K562 (cell line): ENCODE measurements around the gene PPP1R16B. TPM values are rescaled to one million over a fixed set of nuclear protein-coding genes. Genes with fewer than 3 reads are reported as not detected.

Experiments used
- ATAC-seq: fragments of 200-7000 bp; cut with Tn5 transposase; 3 replicates; pipeline ENCODE4 v1.9.1; 2020; ENCODE audit warnings: moderate library complexity
- BruUV-seq: library from RNA; stranded (reverse); fragments of 400-500 nt; replicated peaks from 2 replicates; lab custom pipeline; 2021; lab: Mats Ljungman, UMichigan
- CTCF ChIA-PET: fragments of 300-600 bp; formaldehyde crosslinking; extraction: SDS; loops from one replicate; lab custom pipeline; 2021; ENCODE audit warnings: low intra/inter-chr PET ratio; lab: Yijun Ruan, JAX
- POLR2A ChIA-PET: fragments of 300-600, 350-650 bp; sonication (Branson Sonifier 250); formaldehyde crosslinking; extraction: SDS; loops from one replicate; lab custom pipeline; 2021; ENCODE audit warnings: antibody characterized with exemption, inconsistent platforms; lab: Yijun Ruan, JAX
- DNase-seq, 4 experiments: peaks; one replicate each; pipeline versions ENCODE4 v3.0.0 to v3.0.0-alpha.2; 2011 to 2018; ENCODE audit warnings: low spot score in 3 of 4, mixed read lengths in 3 of 4; ENCODE audit errors: extremely low read depth in 1 of 4
- FAIRE-seq: peaks from 2 replicates; lab custom pipeline; 2011; peaks lifted over from hg19 to GRCh38; lab: Jason Lieb, UNC
- H2AFZ ChIP-seq: 2 replicates; pipeline ENCODE4 v1.6.0; 2011; ENCODE audit warnings: low read depth, low read length, control low read depth, inconsistent platforms
- H3K27ac ChIP-seq: fragments of 200-600 bp; 3 replicates; pipeline ENCODE4 v1.8.0; 2011; ENCODE audit warnings: low read depth, mild to moderate bottlenecking, control low read depth, inconsistent platforms, low read length, moderate library complexity, mixed read lengths; ENCODE audit errors: extremely low read depth
- H3K27me3 ChIP-seq, 2 experiments: fragments of 300-600 bp in 1 of 2; 2 replicates in 1 of 2; 3 replicates in 1 of 2; pipeline versions ENCODE4 v1.6.0 to v1.8.0; 2011; ENCODE audit warnings: inconsistent platforms in 2 of 2, low read length in 2 of 2, mild to moderate bottlenecking in 1 of 2, mixed read lengths in 1 of 2, moderate library complexity in 1 of 2; ENCODE audit not compliant: control insufficient read depth in 2 of 2, insufficient read depth in 2 of 2
- H3K36me3 ChIP-seq: fragments of 300-600 bp; 3 replicates; pipeline ENCODE4 v1.8.0; 2011; ENCODE audit warnings: mild to moderate bottlenecking, low read length, inconsistent platforms; ENCODE audit not compliant: control insufficient read depth, insufficient read depth
- H3K4me1 ChIP-seq, 2 experiments: fragments of 200-600 bp in 1 of 2; replicated peaks in 1 of 2; 2 replicates in 1 of 2; 3 replicates in 1 of 2; pipeline versions ENCODE4 v1.5.1 to v1.8.0; 2011; ENCODE audit warnings: inconsistent platforms in 2 of 2, low read length in 2 of 2, mild to moderate bottlenecking in 1 of 2, mixed read lengths in 1 of 2, moderate library complexity in 1 of 2; ENCODE audit not compliant: control insufficient read depth in 2 of 2, insufficient read depth in 2 of 2
- H3K4me2 ChIP-seq: 2 replicates; pipeline ENCODE4 v1.6.1; 2011; ENCODE audit warnings: low read length, control low read depth, inconsistent platforms, mixed read lengths; ENCODE audit not compliant: insufficient read depth
- H3K4me3 ChIP-seq: fragments of 200-600 bp; sonication (generic), shearing (Covaris generic); 2 replicates; pipeline ENCODE4 v1.5.1; 2016; ENCODE audit warnings: control low read depth, inconsistent platforms
- H3K79me2 ChIP-seq: fragments of 200-600 bp; 3 replicates; pipeline ENCODE4 v1.8.0; 2011; ENCODE audit warnings: low read length, inconsistent platforms; ENCODE audit not compliant: control insufficient read depth, insufficient read depth
- H3K9ac ChIP-seq, 2 experiments: 2 replicates each; pipeline versions ENCODE4 v1.6.0 to v1.6.1; 2011; ENCODE audit warnings: low read depth in 2 of 2, low read length in 2 of 2, control low read depth in 1 of 2, inconsistent platforms in 1 of 2, mild to moderate bottlenecking in 1 of 2, mixed read lengths in 1 of 2; ENCODE audit not compliant: insufficient read depth in 1 of 2
- H3K9me1 ChIP-seq: one replicate; pipeline ENCODE4 v1.6.0; 2011; ENCODE audit warnings: inconsistent platforms, mild to moderate bottlenecking, low read length, moderate library complexity; ENCODE audit not compliant: control insufficient read depth, insufficient read depth
- H3K9me3 ChIP-seq: replicated peaks from 2 replicates; pipeline ENCODE4 v1.5.1; 2011; ENCODE audit warnings: low read depth, low read length, inconsistent platforms; ENCODE audit not compliant: control insufficient read depth, insufficient read depth
- H4K20me1 ChIP-seq: replicated peaks from 2 replicates; pipeline ENCODE4 v1.6.1; 2011; ENCODE audit warnings: low read length, inconsistent platforms, mixed read lengths; ENCODE audit not compliant: control insufficient read depth, insufficient read depth
- ARID1B ChIP-seq: fragments of 450-650 bp; IDR thresholded peaks from 2 replicates; pipeline ENCODE4 v1.6.1; 2016; ENCODE audit warnings: antibody characterized with exemption, mild to moderate bottlenecking, inconsistent platforms
- ASH1L ChIP-seq: fragments of 450-650 bp; IDR thresholded peaks from 2 replicates; pipeline ENCODE4 v1.6.1; 2018; ENCODE audit warnings: borderline replicate concordance, mild to moderate bottlenecking, low read depth; ENCODE audit not compliant: partially characterized antibody
- CEBPG ChIP-seq, 3 experiments: fragments of 200-800 bp in 1 of 3; sonication (Bioruptor generic) in 1 of 3; sonication (generic) in 1 of 3; formaldehyde crosslinking in 1 of 3; IDR thresholded peaks in 2 of 3; conservative IDR thresholded peaks in 1 of 3; 2 replicates each; pipeline versions ENCODE4 v1.6.1 to v1.8.0; 2016 to 2022; ENCODE audit warnings: missing compliant biosample characterization in 2 of 3, missing genetic modification characterization in 2 of 3, mild to moderate bottlenecking in 1 of 3, missing genetic modification reagents in 1 of 3
- CREB3 ChIP-seq: fragments of 450-650 bp; conservative IDR thresholded peaks from 2 replicates; pipeline ENCODE4 v1.6.1; 2016; ENCODE audit warnings: missing genetic modification characterization, low read depth, mild to moderate bottlenecking, missing compliant biosample characterization, moderate library complexity
- EP300 ChIP-seq: IDR thresholded peaks from 2 replicates; pipeline ENCODE4 v1.6.1; 2012; ENCODE audit warnings: low read length, improper control_type of control experiment
- ETV5 ChIP-seq: sonication (generic); formaldehyde crosslinking; IDR thresholded peaks from 2 replicates; pipeline ENCODE4 v1.4.0; 2020; ENCODE audit warnings: low read depth, mild to moderate bottlenecking, missing genetic modification reagents
- HDAC2 ChIP-seq: fragments of 450-650 bp; IDR thresholded peaks from 2 replicates; pipeline ENCODE4 v1.6.1; 2016; ENCODE audit warnings: mild to moderate bottlenecking
- HMG20A ChIP-seq: fragments of 450-650 bp; formaldehyde crosslinking; conservative IDR thresholded peaks from 2 replicates; pipeline ENCODE4 v1.4.0; 2020; ENCODE audit warnings: mild to moderate bottlenecking, mixed read lengths
- MAFF ChIP-seq: IDR thresholded peaks from 2 replicates; pipeline ENCODE4 v1.6.1; 2012; ENCODE audit warnings: low read length, improper control_type of control experiment
- MYC ChIP-seq, 2 experiments: fragments of 250-450 bp in 1 of 2; sonication (Bioruptor Pico) in 1 of 2; IDR thresholded peaks; 2 replicates each; pipeline versions ENCODE4 v1.5.1 to v1.6.1; 2012 to 2021; ENCODE audit warnings: low read depth in 2 of 2, borderline replicate concordance in 1 of 2, improper control_type of control experiment in 1 of 2, low read length in 1 of 2, mild to moderate bottlenecking in 1 of 2, moderate library complexity in 1 of 2
- NBN ChIP-seq: fragments of 450-650 bp; IDR thresholded peaks from 2 replicates; pipeline ENCODE4 v1.6.1; 2016; ENCODE audit warnings: low read depth, mild to moderate bottlenecking
- NCOA4 ChIP-seq: fragments of 450-650 bp; IDR thresholded peaks from 2 replicates; pipeline ENCODE4 v1.6.1; 2018; ENCODE audit warnings: mild to moderate bottlenecking; ENCODE audit not compliant: partially characterized antibody
- NRF1 ChIP-seq, 2 experiments: fragments of 450-650 bp; IDR thresholded peaks in 1 of 2; conservative IDR thresholded peaks in 1 of 2; 2 replicates each; pipeline ENCODE4 v1.6.1; 2014; ENCODE audit warnings: mild to moderate bottlenecking in 2 of 2
- RUNX1 ChIP-seq: sonication (generic); IDR thresholded peaks from 2 replicates; pipeline ENCODE4 v1.6.1; 2016; ENCODE audit warnings: antibody characterized with exemption, low read depth
- SMARCA4 ChIP-seq: fragments of 450-650 bp; IDR thresholded peaks from 2 replicates; pipeline ENCODE4 v1.6.1; 2016
- SMARCE1 ChIP-seq: fragments of 450-650 bp; IDR thresholded peaks from 2 replicates; pipeline ENCODE4 v1.7.1; 2016; ENCODE audit warnings: mild to moderate bottlenecking
- WGBS: fragments of 100-300 bp; shearing (Covaris generic); methylation state at CpG from one replicate; pipeline ENCODE4 v1.1.6; 2016; ENCODE audit warnings: low coverage, mixed read lengths; ENCODE audit not compliant: insufficient coverage; ENCODE audit errors: missing lambda C conversion rate; 5-methylcytosine and 5-hydroxymethylcytosine counted together
- in situ Hi-C: fragments of 300-500 bp; cut with MboI; formaldehyde crosslinking; loops from 4 replicates; pipeline ENCODE4 v1.15.0; 2018; ENCODE audit warnings: inconsistent platforms, mixed read lengths
- intact Hi-C: fragments of 100-400 bp; cut with micrococcal nuclease; formaldehyde crosslinking; loops from 2 replicates; pipeline ENCODE4 v1.14.2; 2022
- polyA plus RNA-seq, 8 experiments: library from polyadenylated mRNA; depleted of rRNA in 4 of 8; stranded (reverse) in 5 of 8; unstranded in 3 of 8; fragments of >200 nt; fragmentation: Nextera tagmentation in 2 of 8; fragmentation: Illumina TruSeq in 1 of 8; extraction: Ambion mirVana in 2 of 8; extraction: Trizol in 1 of 8; gene quantifications; 2 replicates each; pipeline versions ENCODE4 v1.2.1 to v1.2.3, GENCODE V29; 2011 to 2014; ENCODE audit warnings: inconsistent platforms in 1 of 8, missing spikeins in 1 of 8
- total RNA-seq, 7 experiments: library from RNA; depleted of rRNA in 6 of 7; stranded (reverse); fragments of >200 nt in 6 of 7; fragmentation: Illumina TruSeq in 2 of 7; extraction: Trizol in 2 of 7; gene quantifications; 2 replicates each; pipeline versions ENCODE4 v1.2.1 to v1.2.3, GENCODE V29; 2011 to 2021; ENCODE audit warnings: low replicate concordance in 1 of 7
- TF ChIP-seq, protein P1 (sequence below): sonication (generic); formaldehyde crosslinking; IDR thresholded peaks from 2 replicates; pipeline ENCODE4 v1.8.0; 2022; ENCODE audit warnings: missing genetic modification reagents, mild to moderate bottlenecking, moderate library complexity, borderline replicate concordance
- TF ChIP-seq, protein P2 (sequence below): sonication (generic); IDR thresholded peaks from 2 replicates; pipeline ENCODE4 v1.6.1; 2016

PPP1R16B gene
- total and polyA plus RNA-seq, 9 of the 15 experiments (the other 6 are each of a cell fraction or from before 2014, with no cell fraction given), result 1.5 to 11.5 (median 6.8) TPM

- ATAC-seq (peak; percentile 94), FAIRE-seq (peak; percentile 82), DNase-seq (peak in 2 of 4 experiments; percentile 67 to 79)
- 6% methylated on average over 9 of the region's 9 CpGs for WGBS
- H3K4me3 ChIP-seq, result no peak overlapping the region
- intact Hi-C loops (loop anchor here (1.0 kb wide), 1 partner anchor 21 kb away; the partner anchor contains the start of gene PPP1R16B), in situ Hi-C loops (no loop called here)
- peaks cover 12 to 30% of the 10 kb centered on the region in 2 experiments for H3K4me1 ChIP-seq
- H3K9me1 ChIP-seq, result no peaks in the 10 kb centered on the region
- ChIA-PET CTCF (no interaction called here), POLR2A (interaction anchor here (0.7 to 1.2 kb wide), 6 partner anchors 9 to 62 kb away, joined by 3 to 5 read pairs (median 3); no protein-coding TSS in a partner anchor)
- H3K79me2 ChIP-seq, result no peaks in the 10 kb centered on the region
- no peaks in the 10 kb centered on the region for H3K36me3 ChIP-seq
- H3K27ac ChIP-seq, result peak overlapping the region; percentile 60; the same call in 2 of the 3 replicates
- H3K27me3 ChIP-seq, result no peaks in the 10 kb centered on the region
- H2AFZ ChIP-seq, result peak overlapping the region; percentile 86
- peak overlapping the region in 1 of 2 experiments; percentile 24; a peak in 1 of 4 replicates for H3K9ac ChIP-seq
- no peaks in the 10 kb centered on the region for H4K20me1 ChIP-seq
- H3K9me3 ChIP-seq, result no peaks in the 10 kb centered on the region
- peak overlapping the region; percentile 74 for H3K4me2 ChIP-seq
- no TSS peak for BruUV-seq
- no peak for TF ChIP-seq ASH1L
- 0 out of 2 replicates have a peak, but pooled peaks have one; percentile 31 for TF ChIP-seq SMARCA4
- no peak for TF ChIP-seq ETV5
- peak; percentile 58; the same call in 1 of the 2 replicates for TF ChIP-seq HDAC2
- TF ChIP-seq CEBPG (CRISPR knock-in tag; IDR thresholded peaks at IDR 0.05), result peak; percentile 72; the same call in 1 of the 2 replicates
- peak in 1 of 2 experiments; percentile 50; a peak in 2 of 4 replicates for TF ChIP-seq CEBPG (tag; conservative IDR thresholded peaks at IDR 0.05 in 1 of 2, IDR thresholded peaks at IDR 0.05 in 1 of 2)
- TF ChIP-seq RUNX1, result no peak
- no peak for TF ChIP-seq NCOA4
- TF ChIP-seq ARID1B, result peak; percentile 44; the same call in 1 of the 2 replicates
- TF ChIP-seq NRF1 (conservative IDR thresholded peaks at IDR 0.05 in 1 of 2, IDR thresholded peaks at IDR 0.05 in 1 of 2), result 0 out of 4 replicates have a peak, but pooled peaks of 1 of the 2 experiments have one; percentile 11
- no peak for TF ChIP-seq CREB3
- TF ChIP-seq SMARCE1, result peak; percentile 45; the same call in 1 of the 2 replicates
- TF ChIP-seq HMG20A, result no peak
- TF ChIP-seq NBN, result peak; percentile 51; the same call in 1 of the 2 replicates
- TF ChIP-seq, protein P1, sequence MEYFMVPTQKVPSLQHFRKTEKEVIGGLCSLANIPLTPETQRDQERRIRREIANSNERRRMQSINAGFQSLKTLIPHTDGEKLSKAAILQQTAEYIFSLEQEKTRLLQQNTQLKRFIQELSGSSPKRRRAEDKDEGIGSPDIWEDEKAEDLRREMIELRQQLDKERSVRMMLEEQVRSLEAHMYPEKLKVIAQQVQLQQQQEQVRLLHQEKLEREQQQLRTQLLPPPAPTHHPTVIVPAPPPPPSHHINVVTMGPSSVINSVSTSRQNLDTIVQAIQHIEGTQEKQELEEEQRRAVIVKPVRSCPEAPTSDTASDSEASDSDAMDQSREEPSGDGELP, result peak; percentile 65; the same call in 1 of the 2 replicates
- TF ChIP-seq, protein P2, sequence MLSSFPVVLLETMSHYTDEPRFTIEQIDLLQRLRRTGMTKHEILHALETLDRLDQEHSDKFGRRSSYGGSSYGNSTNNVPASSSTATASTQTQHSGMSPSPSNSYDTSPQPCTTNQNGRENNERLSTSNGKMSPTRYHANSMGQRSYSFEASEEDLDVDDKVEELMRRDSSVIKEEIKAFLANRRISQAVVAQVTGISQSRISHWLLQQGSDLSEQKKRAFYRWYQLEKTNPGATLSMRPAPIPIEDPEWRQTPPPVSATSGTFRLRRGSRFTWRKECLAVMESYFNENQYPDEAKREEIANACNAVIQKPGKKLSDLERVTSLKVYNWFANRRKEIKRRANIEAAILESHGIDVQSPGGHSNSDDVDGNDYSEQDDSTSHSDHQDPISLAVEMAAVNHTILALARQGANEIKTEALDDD, result peak; percentile 88
- peak; percentile 73 for TF ChIP-seq EP300
- TF ChIP-seq MAFF, result no peak
- 0 out of 2 replicates have a peak, but pooled peaks have one; percentile 17 for TF ChIP-seq MYC (IDR thresholded peaks at IDR 0.05; ENCODE audit: low read depth, low read length)
- no peak for TF ChIP-seq MYC (CRISPR knock-in tag; IDR thresholded peaks at IDR 0.05; ENCODE audit: borderline replicate concordance, low read depth)
Observed at GRCh38 chr20:38825901-38826625, 20.6 kb downstream of the PPP1R16B start.
